Neural cell (in vitro differentiated cells): ENCODE measurements around the gene LEF1. TPM values are rescaled to one million over a fixed set of nuclear protein-coding genes. Genes with fewer than 3 reads are reported as not detected.

Experiments
- H2AFZ ChIP-seq: fragments of 200-600, 300-800 bp; sonication (generic), shearing (Covaris generic); 2 replicates; pipeline ENCODE4 v1.6.0; 2014; ENCODE audit warnings: low read depth, mild to moderate bottlenecking, antibody characterized with exemption, low read length, moderate library complexity
- H3F3A ChIP-seq: fragments of 200-600 bp; shearing (Covaris generic); 2 replicates; pipeline ENCODE4 v1.6.1; 2016; ENCODE audit warnings: mild to moderate bottlenecking, moderate library complexity, mixed read lengths, antibody characterized with exemption, low read length; ENCODE audit not compliant: insufficient read depth, poor library complexity, severe bottlenecking
- H3K27ac ChIP-seq: fragments of 200-600, 300-800 bp; sonication (generic), shearing (Covaris generic); 2 replicates; pipeline ENCODE4 v1.5.1; 2014; ENCODE audit warnings: mild to moderate bottlenecking, low read length, moderate library complexity
- H3K27me3 ChIP-seq: fragments of 300-800, 200-600 bp; sonication (generic), shearing (Covaris generic); 2 replicates; pipeline ENCODE4 v1.6.0; 2014; ENCODE audit warnings: mild to moderate bottlenecking, low read depth, low read length, moderate library complexity; ENCODE audit not compliant: insufficient read depth
- H3K36me3 ChIP-seq: fragments of 300-800, 200-600 bp; sonication (generic), shearing (Covaris generic); 2 replicates; pipeline ENCODE4 v1.5.1; 2014; ENCODE audit warnings: mild to moderate bottlenecking, antibody characterized with exemption, low read length, moderate library complexity; ENCODE audit not compliant: insufficient read depth
- H3K4me2 ChIP-seq: fragments of 300-800, 200-600 bp; sonication (generic), shearing (Covaris generic); 2 replicates; pipeline ENCODE4 v1.6.0; 2014; ENCODE audit warnings: mild to moderate bottlenecking, low read length
- H3K4me3 ChIP-seq: fragments of 300-800, 200-600 bp; sonication (generic), shearing (Covaris generic); 2 replicates; pipeline ENCODE4 v1.5.1; 2014; ENCODE audit warnings: mild to moderate bottlenecking, low read length, moderate library complexity
- H3K79me2 ChIP-seq: fragments of 200-600 bp; shearing (Covaris generic); replicated peaks from 2 replicates; pipeline ENCODE4 v1.6.0; 2014; ENCODE audit warnings: mild to moderate bottlenecking, low read length, moderate library complexity; ENCODE audit not compliant: insufficient read depth
- H3K9ac ChIP-seq: fragments of 300-800, 200-600 bp; sonication (generic), shearing (Covaris generic); 2 replicates; pipeline ENCODE4 v1.6.1; 2016; ENCODE audit warnings: mild to moderate bottlenecking, low read length, mixed read lengths
- H3K9me2 ChIP-seq: fragments of 200-600 bp; shearing (Covaris generic); 2 replicates; pipeline ENCODE4 v1.6.1; 2016; ENCODE audit warnings: mild to moderate bottlenecking, low read length, mixed read lengths; ENCODE audit not compliant: insufficient read depth
- H3K9me3 ChIP-seq: fragments of 200-600, 300-800 bp; sonication (generic), shearing (Covaris generic); 2 replicates; pipeline ENCODE4 v1.6.1; 2016; ENCODE audit warnings: mild to moderate bottlenecking, mixed run types, low read length, moderate library complexity, mixed read lengths
- H4K20me1 ChIP-seq: fragments of 200-600 bp; shearing (Covaris generic); 2 replicates; pipeline ENCODE4 v1.6.1; 2016; ENCODE audit warnings: mild to moderate bottlenecking, mixed run types; ENCODE audit not compliant: insufficient read depth
- CTCF ChIP-seq: fragments of 450-650 bp; IDR thresholded peaks from 2 replicates; pipeline ENCODE4 v1.5.1; 2014; ENCODE audit warnings: antibody characterized with exemption, mild to moderate bottlenecking, moderate library complexity; ENCODE audit not compliant: poor library complexity, severe bottlenecking
- EP300 ChIP-seq: fragments of 450-650 bp; conservative IDR thresholded peaks from 2 replicates; pipeline ENCODE4 v1.6.1; 2014; ENCODE audit warnings: antibody characterized with exemption, mild to moderate bottlenecking, moderate library complexity; ENCODE audit not compliant: poor library complexity, severe bottlenecking
- EZH2 ChIP-seq: fragments of 200-600, 300-800 bp; shearing (Covaris generic), sonication (generic); IDR thresholded peaks from 2 replicates; pipeline ENCODE4 v1.6.1; 2014; ENCODE audit warnings: antibody characterized with exemption, low read length, borderline replicate concordance, mild to moderate bottlenecking; ENCODE audit not compliant: insufficient read depth, poor library complexity, severe bottlenecking
- MXI1 ChIP-seq: fragments of 450-650 bp; conservative IDR thresholded peaks from 2 replicates; pipeline ENCODE4 v1.6.1; 2014; ENCODE audit warnings: antibody characterized with exemption, mild to moderate bottlenecking; ENCODE audit not compliant: poor library complexity, severe bottlenecking
- POLR2AphosphoS5 ChIP-seq: IDR thresholded peaks from 2 replicates; pipeline ENCODE4 v1.6.1; 2012
- RAD21 ChIP-seq: fragments of 450-650 bp; conservative IDR thresholded peaks from 2 replicates; pipeline ENCODE4 v1.6.1; 2014; ENCODE audit warnings: antibody characterized with exemption, mild to moderate bottlenecking, moderate library complexity
- SMC3 ChIP-seq: fragments of 450-650 bp; conservative IDR thresholded peaks from 2 replicates; pipeline ENCODE4 v1.6.1; 2014; ENCODE audit warnings: antibody characterized with exemption, mild to moderate bottlenecking, moderate library complexity; ENCODE audit not compliant: poor library complexity
- TAF1 ChIP-seq: IDR thresholded peaks from 2 replicates; pipeline ENCODE4 v1.6.1; 2012; ENCODE audit warnings: low read depth
- polyA plus RNA-seq: library from polyadenylated mRNA; depleted of rRNA; stranded (reverse); fragments of >200 nt; gene quantifications from 2 replicates; pipeline ENCODE4 v1.2.3, GENCODE V29; 2014
- TF ChIP-seq, protein P1 (sequence below): IDR thresholded peaks from 2 replicates; pipeline ENCODE4 v1.6.1; 2012; ENCODE audit warnings: borderline replicate concordance

The LEF1 gene
- polyA plus RNA-seq, 1 donor from 2014 or later: 0.78 TPM

DNA sequence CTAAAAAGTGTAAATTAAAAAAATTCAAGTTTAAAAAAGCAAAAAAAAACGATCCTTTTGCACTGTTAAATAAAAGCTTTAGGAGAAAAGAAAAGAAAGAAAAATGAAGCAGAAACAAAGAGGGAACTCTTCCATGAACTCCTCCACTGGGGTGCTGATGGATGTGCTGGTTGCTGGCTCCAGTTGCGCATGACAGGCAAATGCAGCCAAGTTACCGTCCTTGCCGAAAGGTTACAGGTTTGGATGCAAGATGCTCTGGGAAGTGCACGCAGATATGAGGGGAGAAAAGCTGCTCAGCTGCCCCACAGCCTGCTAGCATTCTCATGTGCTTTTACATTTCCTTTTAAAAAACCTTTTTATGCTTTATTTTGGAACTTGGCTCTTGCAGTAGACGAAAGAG is 120.6 kb downstream of the LEF1 start:
- Histone ChIP-seq H3F3A (no peaks in the 10 kb centered on the region), H4K20me1 (no peaks in the 10 kb centered on the region), H3K27ac (no peak overlapping the region), H3K4me3 (no peak overlapping the region), H3K36me3 (no peaks in the 10 kb centered on the region), H3K9ac (no peak overlapping the region), H3K9me3 (no peaks in the 10 kb centered on the region), H3K4me2 (no peak overlapping the region), H3K9me2 (no peaks in the 10 kb centered on the region), H3K79me2 (no peaks in the 10 kb centered on the region), H3K27me3 (no peaks in the 10 kb centered on the region), H2AFZ (no peak overlapping the region)
- no peak for TF ChIP-seq RAD21
- TF ChIP-seq EZH2: no peak
- no peak for TF ChIP-seq TAF1
- TF ChIP-seq, protein P1, sequence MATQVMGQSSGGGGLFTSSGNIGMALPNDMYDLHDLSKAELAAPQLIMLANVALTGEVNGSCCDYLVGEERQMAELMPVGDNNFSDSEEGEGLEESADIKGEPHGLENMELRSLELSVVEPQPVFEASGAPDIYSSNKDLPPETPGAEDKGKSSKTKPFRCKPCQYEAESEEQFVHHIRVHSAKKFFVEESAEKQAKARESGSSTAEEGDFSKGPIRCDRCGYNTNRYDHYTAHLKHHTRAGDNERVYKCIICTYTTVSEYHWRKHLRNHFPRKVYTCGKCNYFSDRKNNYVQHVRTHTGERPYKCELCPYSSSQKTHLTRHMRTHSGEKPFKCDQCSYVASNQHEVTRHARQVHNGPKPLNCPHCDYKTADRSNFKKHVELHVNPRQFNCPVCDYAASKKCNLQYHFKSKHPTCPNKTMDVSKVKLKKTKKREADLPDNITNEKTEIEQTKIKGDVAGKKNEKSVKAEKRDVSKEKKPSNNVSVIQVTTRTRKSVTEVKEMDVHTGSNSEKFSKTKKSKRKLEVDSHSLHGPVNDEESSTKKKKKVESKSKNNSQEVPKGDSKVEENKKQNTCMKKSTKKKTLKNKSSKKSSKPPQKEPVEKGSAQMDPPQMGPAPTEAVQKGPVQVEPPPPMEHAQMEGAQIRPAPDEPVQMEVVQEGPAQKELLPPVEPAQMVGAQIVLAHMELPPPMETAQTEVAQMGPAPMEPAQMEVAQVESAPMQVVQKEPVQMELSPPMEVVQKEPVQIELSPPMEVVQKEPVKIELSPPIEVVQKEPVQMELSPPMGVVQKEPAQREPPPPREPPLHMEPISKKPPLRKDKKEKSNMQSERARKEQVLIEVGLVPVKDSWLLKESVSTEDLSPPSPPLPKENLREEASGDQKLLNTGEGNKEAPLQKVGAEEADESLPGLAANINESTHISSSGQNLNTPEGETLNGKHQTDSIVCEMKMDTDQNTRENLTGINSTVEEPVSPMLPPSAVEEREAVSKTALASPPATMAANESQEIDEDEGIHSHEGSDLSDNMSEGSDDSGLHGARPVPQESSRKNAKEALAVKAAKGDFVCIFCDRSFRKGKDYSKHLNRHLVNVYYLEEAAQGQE: no peak
- no peak for TF ChIP-seq SMC3
- TF ChIP-seq EP300: no peak
- no peak for TF ChIP-seq CTCF
- TF ChIP-seq POLR2AphosphoS5: no peak
- no peak for TF ChIP-seq MXI1

DNA sequence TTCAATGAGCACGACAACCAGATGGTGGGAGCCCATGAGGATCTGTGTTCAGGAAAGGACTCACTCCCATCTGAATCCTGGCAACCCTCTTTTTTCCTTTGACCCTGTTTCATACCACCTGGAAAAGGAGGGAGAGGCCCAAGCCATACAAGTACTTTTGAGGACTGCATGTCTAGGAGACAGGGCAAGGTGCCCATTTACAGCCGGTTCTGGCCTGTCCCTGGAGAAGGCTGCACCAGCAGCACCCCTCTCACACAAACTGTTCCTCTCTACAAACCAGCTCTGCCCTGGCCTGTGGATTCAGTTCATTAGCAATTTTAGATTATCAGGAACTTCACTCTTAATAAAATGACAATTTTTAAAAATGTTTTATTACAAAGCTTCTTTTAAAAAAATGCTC is 121.5 kb downstream of the LEF1 start:
- no peak overlapping the region for H3K27ac ChIP-seq
- H4K20me1 ChIP-seq: no peaks in the 10 kb centered on the region
- no peak for TF ChIP-seq POLR2AphosphoS5
- TF ChIP-seq CTCF: no peak
- no peak for TF ChIP-seq SMC3
- TF ChIP-seq EZH2: no peak
- TF ChIP-seq TAF1: no peak
- TF ChIP-seq MXI1: no peak
- TF ChIP-seq EP300: no peak
- no peak for TF ChIP-seq RAD21
- TF ChIP-seq, protein P1: no peak
- no peaks in the 10 kb centered on the region for H3K9me3 ChIP-seq
- H3K9ac ChIP-seq: no peak overlapping the region
- H3K9me2 ChIP-seq: no peaks in the 10 kb centered on the region
- H3K4me2 ChIP-seq: no peak overlapping the region
- H3K36me3 ChIP-seq: no peaks in the 10 kb centered on the region
- H3F3A ChIP-seq: no peaks in the 10 kb centered on the region
- no peaks in the 10 kb centered on the region for H3K27me3 ChIP-seq
- no peaks in the 10 kb centered on the region for H3K79me2 ChIP-seq
- H2AFZ ChIP-seq: no peak overlapping the region
- H3K4me3 ChIP-seq: no peak overlapping the region
